ENCODE measurements around the gene TNXB.

DNA sequence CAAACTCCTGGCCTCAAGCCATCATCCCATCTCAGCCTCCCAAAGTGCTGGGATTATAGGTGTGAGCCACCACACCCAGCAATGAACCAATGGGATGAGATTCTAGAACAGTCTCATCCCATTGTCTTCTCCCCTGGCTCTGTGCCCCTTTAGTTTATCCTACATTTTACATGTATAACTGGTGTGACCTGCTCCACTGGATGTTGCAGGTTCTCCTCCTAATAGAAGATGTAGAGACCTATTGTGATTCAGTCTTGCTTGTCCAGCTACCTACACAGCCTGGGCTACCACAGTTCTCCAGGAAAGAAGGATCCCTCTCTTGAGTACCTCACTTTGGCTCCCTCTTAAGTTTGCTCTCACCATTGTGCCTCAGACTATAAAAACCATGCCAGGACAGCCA is 23.0 kb upstream of the TNXB start:
- no peak for TF ChIP-seq POLR2A (IDR thresholded peaks at IDR 0.05; ENCODE audit: low read length)
- TF ChIP-seq, protein P1, sequence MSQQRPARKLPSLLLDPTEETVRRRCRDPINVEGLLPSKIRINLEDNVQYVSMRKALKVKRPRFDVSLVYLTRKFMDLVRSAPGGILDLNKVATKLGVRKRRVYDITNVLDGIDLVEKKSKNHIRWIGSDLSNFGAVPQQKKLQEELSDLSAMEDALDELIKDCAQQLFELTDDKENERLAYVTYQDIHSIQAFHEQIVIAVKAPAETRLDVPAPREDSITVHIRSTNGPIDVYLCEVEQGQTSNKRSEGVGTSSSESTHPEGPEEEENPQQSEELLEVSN (IDR thresholded peaks at IDR 0.05; ENCODE audit: borderline replicate concordance, low read depth) = no peak
- TF ChIP-seq SREBF2 (IDR thresholded peaks at IDR 0.05) = no peak
